SH-SY5Y (cell line): Measurements from ENCODE around the gene HMCN2.

Experiments
- GATA2 ChIP-seq: IDR thresholded peaks from 2 replicates; pipeline ENCODE4 v1.6.1; 2011; ENCODE audit warnings: mild to moderate bottlenecking, low read depth, low read length
- GATA3 ChIP-seq: IDR thresholded peaks from 2 replicates; pipeline ENCODE4 v1.6.1; 2011; ENCODE audit warnings: low read depth, mild to moderate bottlenecking, low read length, moderate library complexity

- no peak for TF ChIP-seq GATA2
- TF ChIP-seq GATA3 = no peak
These were observed 29.8 kb upstream of the HMCN2 start for GRCh38 chr9:130235558-130236435.
